Adrenal gland (tissue), 5 donors: ENCODE data around the gene ADGRF1.

ENCODE experiments used
- POLR2A ChIP-seq, 2 donors: fragments of 450-650 bp; IDR thresholded peaks; one replicate each; pipeline ENCODE4 v1.6.1; 2017; ENCODE audit warnings: antibody characterized with exemption in 2 of 2, mild to moderate bottlenecking in 2 of 2, moderate library complexity in 1 of 2
- TF ChIP-seq, protein P1 (sequence below), 6 experiments: fragments of 450-650 bp in 4 of 6; fragments of 200-600 bp in 2 of 6; sonication (generic) in 1 of 6; IDR thresholded peaks; 1 replicate in 5 of 6; 2 replicates in 1 of 6; pipeline versions ENCODE4 v1.5.1 to v1.8.0; 2016 to 2021; ENCODE audit warnings: antibody characterized with exemption in 6 of 6, mild to moderate bottlenecking in 2 of 6, moderate library complexity in 1 of 6
- donor health status: DM: no; HTN: no; CAD: no.

DNA sequence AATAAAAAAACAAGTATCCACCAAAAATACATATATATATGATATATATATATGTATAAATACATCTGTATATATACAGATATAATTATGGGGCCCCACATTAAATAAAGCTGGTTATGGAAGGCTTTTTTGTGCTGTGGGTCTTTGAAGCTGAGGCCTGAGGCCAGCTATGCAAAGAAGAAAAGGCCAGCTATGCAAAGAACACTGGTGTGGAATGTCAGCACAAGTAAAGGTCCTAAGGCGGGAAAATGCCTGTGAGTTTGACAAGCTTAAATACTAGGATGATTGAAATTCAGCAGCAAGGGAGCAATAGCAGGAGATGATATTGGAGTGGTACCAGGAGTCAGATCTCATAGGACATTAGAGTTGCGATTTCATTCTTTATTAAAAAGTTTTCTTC lies 25.2 kb downstream of the ADGRF1 start:
- TF ChIP-seq, protein P1, sequence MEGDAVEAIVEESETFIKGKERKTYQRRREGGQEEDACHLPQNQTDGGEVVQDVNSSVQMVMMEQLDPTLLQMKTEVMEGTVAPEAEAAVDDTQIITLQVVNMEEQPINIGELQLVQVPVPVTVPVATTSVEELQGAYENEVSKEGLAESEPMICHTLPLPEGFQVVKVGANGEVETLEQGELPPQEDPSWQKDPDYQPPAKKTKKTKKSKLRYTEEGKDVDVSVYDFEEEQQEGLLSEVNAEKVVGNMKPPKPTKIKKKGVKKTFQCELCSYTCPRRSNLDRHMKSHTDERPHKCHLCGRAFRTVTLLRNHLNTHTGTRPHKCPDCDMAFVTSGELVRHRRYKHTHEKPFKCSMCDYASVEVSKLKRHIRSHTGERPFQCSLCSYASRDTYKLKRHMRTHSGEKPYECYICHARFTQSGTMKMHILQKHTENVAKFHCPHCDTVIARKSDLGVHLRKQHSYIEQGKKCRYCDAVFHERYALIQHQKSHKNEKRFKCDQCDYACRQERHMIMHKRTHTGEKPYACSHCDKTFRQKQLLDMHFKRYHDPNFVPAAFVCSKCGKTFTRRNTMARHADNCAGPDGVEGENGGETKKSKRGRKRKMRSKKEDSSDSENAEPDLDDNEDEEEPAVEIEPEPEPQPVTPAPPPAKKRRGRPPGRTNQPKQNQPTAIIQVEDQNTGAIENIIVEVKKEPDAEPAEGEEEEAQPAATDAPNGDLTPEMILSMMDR (IDR thresholded peaks at IDR 0.05) = no peak
- no peak for TF ChIP-seq POLR2A (IDR thresholded peaks at IDR 0.05)
